Spleen (tissue), 13 donors: ENCODE data around the gene ZIK1. TPM values are rescaled to one million over a fixed set of nuclear protein-coding genes. Genes with fewer than 3 reads are reported as not detected.
A peak's percentile ranks its signal among the peaks of the same experiment; 100 is the strongest.

ENCODE experiments used
- DNase-seq: peaks from one replicate; pipeline ENCODE4 v3.0.0-alpha.2; 2020
- H3K27ac ChIP-seq, 8 donors: fragments of 200-600 bp; sonication (generic) in 7 of 8; 1 replicate in 4 of 8; 2 replicates in 4 of 8; pipeline versions ENCODE4 v1.5.0 to v1.8.0; 2016 to 2021; ENCODE audit warnings: inconsistent platforms in 4 of 8, mild to moderate bottlenecking in 4 of 8, moderate library complexity in 1 of 8
- H3K27me3 ChIP-seq, 7 donors: fragments of 200-600 bp; sonication (generic) in 6 of 7; replicated peaks in 1 of 7; 1 replicate in 4 of 7; 2 replicates in 3 of 7; pipeline versions ENCODE4 v1.5.0 to v1.8.0; 2016 to 2021; ENCODE audit warnings: inconsistent platforms in 3 of 7, mild to moderate bottlenecking in 1 of 7
- H3K36me3 ChIP-seq, 6 donors: fragments of 200-600 bp; sonication (generic) in 5 of 6; 1 replicate in 4 of 6; 2 replicates in 2 of 6; pipeline versions ENCODE4 v1.5.0 to v1.8.0; 2016 to 2021; ENCODE audit warnings: inconsistent platforms in 2 of 6
- H3K4me1 ChIP-seq, 6 donors: fragments of 200-600 bp; sonication (generic) in 5 of 6; 1 replicate in 3 of 6; 2 replicates in 3 of 6; pipeline versions ENCODE4 v1.5.0 to v1.8.0; 2016 to 2021; ENCODE audit warnings: inconsistent platforms in 3 of 6
- H3K4me3 ChIP-seq, 8 donors: fragments of 200-600 bp; sonication (generic) in 7 of 8; 1 replicate in 4 of 8; 2 replicates in 4 of 8; pipeline versions ENCODE4 v1.5.0 to v1.8.0; 2016 to 2021; ENCODE audit warnings: inconsistent platforms in 4 of 8, mild to moderate bottlenecking in 4 of 8, moderate library complexity in 2 of 8
- H3K9me3 ChIP-seq, 8 donors: fragments of 200-600 bp; sonication (generic) in 7 of 8; 1 replicate in 4 of 8; 2 replicates in 4 of 8; pipeline versions ENCODE4 v1.5.0 to v1.8.0; 2016 to 2021; ENCODE audit warnings: inconsistent platforms in 4 of 8
- POLR2A ChIP-seq, 3 donors: fragments of 450-650 bp; IDR thresholded peaks; one replicate each; pipeline ENCODE4 v1.5.1; 2017; ENCODE audit warnings: antibody characterized with exemption in 3 of 3, mild to moderate bottlenecking in 1 of 3
- POLR2AphosphoS5 ChIP-seq, 3 donors: sonication (generic); formaldehyde crosslinking; IDR thresholded peaks; one replicate each; pipeline ENCODE4 v1.5.1; 2017; ENCODE audit warnings: antibody characterized with exemption in 3 of 3
- WGBS, 5 donors: extraction: QIAGEN DNeasy Blood & Tissue Kit in 3 of 5; methylation state at CpG; one replicate each; pipeline versions ENCODE4 v1.1.5 to v1.1.7; 2013 to 2018; 5-methylcytosine and 5-hydroxymethylcytosine counted together
- intact Hi-C: fragments of 100-400 bp; cut with DNase I; formaldehyde crosslinking; loops from one replicate; pipeline ENCODE4 v1.15.0; 2023; ENCODE audit warnings: low total_unique reads
- long read RNA-seq, 2 donors: transcript quantifications; one replicate each; lab custom pipeline, GENCODE V29; 2026
- polyA plus RNA-seq, 3 donors: library from polyadenylated mRNA; stranded (reverse); fragments of 200-250 nt; gene quantifications; one replicate each; pipeline ENCODE4 v1.2.1, GENCODE V29; 2013
- total RNA-seq, 7 donors: library from RNA; depleted of rRNA in 3 of 7; stranded (reverse); fragments of >200 nt in 3 of 7; fragmentation: NEBNext Ultra II Directional in 4 of 7; extraction: Animal tissue kit (Norgen Biotek cat#: 25700) in 4 of 7; gene quantifications; one replicate each; pipeline versions ENCODE4 v1.1.0 to v1.2.1, GENCODE V29; 2016 to 2021
- TF ChIP-seq, protein P1 (sequence below), 11 experiments: fragments of 200-600 bp in 7 of 11; fragments of 450-650 bp in 4 of 11; sonication (generic) in 4 of 11; IDR thresholded peaks in 8 of 11; conservative IDR thresholded peaks in 3 of 11; 1 replicate in 7 of 11; 2 replicates in 4 of 11; pipeline versions ENCODE4 v1.4.0 to v1.8.0; 2016 to 2021; ENCODE audit warnings: antibody characterized with exemption in 11 of 11, inconsistent platforms in 4 of 11, mild to moderate bottlenecking in 1 of 11
- donor health status: healthy with polysubstance abuse.
- donor health status: DM: no; HTN: no; CAD: no; lungs with moderate emphysema.
- donor health status: DM: no; HTN: no; CAD: no.
- donor health status: Bipolar disorder and iron deficiency.
- donor health status: healthy.
- donor health status: DM: no; HTN: no; CAD: no.
- donor health status: DM: yes; HTN: yes; CAD: no.

Gene ZIK1
- total RNA-seq (10 to 100 TPM in 3 of 7 donors, 1 to 10 TPM in 4; 5.1 to 12.0 (median 8.6) TPM), polyA plus RNA-seq (1 to 10 TPM; 3.4 to 4.5 (median 3.7) TPM)
- long read RNA-seq, donor 1, full-length matches to known transcripts = 2 of 2 reads
- long read RNA-seq, donor 1, partial matches to known transcripts = 0 of 2 reads
- long read RNA-seq, donor 1, other reads (novel, unspliced or antisense) = 0 of 2 reads
- long read RNA-seq, donor 2 = 0 reads

DNA sequence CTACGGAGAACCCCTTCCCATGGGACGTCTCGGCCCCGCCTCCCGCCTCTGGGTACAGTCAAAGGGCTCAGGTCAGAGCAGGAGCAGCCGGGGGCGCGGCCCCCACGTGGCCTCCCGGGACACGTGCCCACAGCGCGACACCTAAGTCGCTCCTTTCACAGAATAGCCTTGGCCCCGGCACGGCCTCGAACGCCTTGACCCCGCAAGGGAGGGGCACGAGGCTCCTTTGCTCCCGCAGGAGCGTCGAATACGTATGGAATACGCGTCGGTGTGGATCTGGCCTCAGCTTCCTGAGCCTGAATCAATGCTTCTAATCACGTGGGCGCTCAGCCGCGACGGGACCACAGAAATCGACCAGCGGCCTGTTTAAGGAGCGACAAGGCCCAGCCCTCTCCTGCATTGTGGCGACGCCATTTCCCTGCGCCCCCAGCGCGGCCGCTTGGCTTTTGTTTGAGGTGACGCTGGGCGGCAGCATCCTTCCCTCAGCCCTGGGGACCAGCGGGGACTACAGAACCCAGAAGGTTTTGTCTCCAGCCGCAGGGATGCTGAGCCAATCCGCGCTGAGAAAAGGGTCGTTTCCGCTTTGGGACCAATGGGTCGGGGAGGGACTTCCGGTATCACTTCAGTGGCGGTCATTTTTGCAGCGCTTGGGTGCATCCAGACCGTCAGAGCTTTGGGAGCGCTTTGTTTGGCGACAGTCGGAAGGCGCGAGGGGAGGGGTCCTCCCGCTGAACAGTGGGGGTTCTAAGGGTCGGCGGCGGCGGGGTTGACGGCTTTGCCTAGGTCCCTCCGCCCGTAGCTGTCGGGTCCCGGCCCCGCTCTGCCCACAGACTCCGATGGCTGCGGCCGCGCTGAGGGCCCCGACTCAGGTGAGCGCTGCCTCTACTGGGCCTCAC is at the start of gene ZIK1:
Gene ZIK1 (plus strand): TSS at position 625 of the 896 bp plus-strand sequence. CDS start 212 bp downstream, at position 837.
- Histone ChIP-seq H3K27me3 (no peaks in the 10 kb centered on the region), H3K36me3 (peaks cover 3 to 45% (median 34%) of the 10 kb centered on the region in 6 donors), H3K27ac (peak within 1 kb of the TSS; percentile 51 to 83 (median 74)), H3K4me3 (peak within 1 kb of the TSS; percentile 53 to 83 (median 76)), H3K4me1 (peaks cover 10 to 34% (median 19%) of the 10 kb centered on the region in 6 donors), H3K9me3 (peaks cover 5 to 80% (median 51%) of the 10 kb centered on the region in 8 donors)
- intact Hi-C loops = no loop called here
- peak; percentile 96 for DNase-seq
- TF ChIP-seq POLR2A (IDR thresholded peaks at IDR 0.05) (peak in 1 of 3 donors; percentile 37), POLR2AphosphoS5 (IDR thresholded peaks at IDR 0.05) (peak; percentile 87 to 90 (median 88))
- TF ChIP-seq, protein P1, sequence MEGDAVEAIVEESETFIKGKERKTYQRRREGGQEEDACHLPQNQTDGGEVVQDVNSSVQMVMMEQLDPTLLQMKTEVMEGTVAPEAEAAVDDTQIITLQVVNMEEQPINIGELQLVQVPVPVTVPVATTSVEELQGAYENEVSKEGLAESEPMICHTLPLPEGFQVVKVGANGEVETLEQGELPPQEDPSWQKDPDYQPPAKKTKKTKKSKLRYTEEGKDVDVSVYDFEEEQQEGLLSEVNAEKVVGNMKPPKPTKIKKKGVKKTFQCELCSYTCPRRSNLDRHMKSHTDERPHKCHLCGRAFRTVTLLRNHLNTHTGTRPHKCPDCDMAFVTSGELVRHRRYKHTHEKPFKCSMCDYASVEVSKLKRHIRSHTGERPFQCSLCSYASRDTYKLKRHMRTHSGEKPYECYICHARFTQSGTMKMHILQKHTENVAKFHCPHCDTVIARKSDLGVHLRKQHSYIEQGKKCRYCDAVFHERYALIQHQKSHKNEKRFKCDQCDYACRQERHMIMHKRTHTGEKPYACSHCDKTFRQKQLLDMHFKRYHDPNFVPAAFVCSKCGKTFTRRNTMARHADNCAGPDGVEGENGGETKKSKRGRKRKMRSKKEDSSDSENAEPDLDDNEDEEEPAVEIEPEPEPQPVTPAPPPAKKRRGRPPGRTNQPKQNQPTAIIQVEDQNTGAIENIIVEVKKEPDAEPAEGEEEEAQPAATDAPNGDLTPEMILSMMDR (IDR thresholded peaks at IDR 0.05 in 8 of 11, conservative IDR thresholded peaks at IDR 0.05 in 3 of 11) = peak in 5 of 11 experiments; percentile 24 to 39 (median 28)
- WGBS, 5 donors = 2 to 11% (median 4%) methylated on average over 24 to 76 of the region's 76 CpGs

DNA sequence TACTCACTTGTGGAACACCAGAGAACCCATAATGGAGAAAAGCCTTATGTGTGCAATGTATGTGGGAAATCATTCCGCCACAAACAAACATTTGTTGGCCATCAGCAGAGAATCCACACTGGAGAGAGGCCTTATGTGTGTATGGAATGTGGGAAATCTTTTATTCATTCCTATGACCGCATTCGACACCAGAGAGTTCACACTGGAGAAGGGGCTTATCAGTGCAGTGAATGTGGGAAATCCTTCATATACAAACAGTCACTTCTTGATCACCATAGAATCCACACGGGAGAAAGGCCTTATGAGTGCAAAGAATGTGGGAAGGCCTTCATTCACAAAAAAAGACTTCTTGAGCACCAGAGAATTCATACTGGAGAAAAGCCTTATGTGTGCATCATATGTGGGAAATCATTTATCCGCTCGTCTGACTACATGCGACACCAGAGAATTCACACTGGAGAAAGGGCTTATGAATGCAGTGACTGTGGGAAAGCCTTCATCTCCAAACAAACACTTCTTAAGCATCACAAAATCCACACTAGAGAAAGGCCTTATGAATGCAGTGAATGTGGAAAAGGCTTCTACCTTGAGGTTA is 45.9 kb upstream of the ZIK1 start:
- Histone ChIP-seq H3K4me3 (peak overlapping the region in 1 of 8 donors; percentile 1), H3K9me3 (peaks cover 65 to 100% (median 100%) of the 10 kb centered on the region in 8 donors), H3K27me3 (no peaks in the 10 kb centered on the region), H3K4me1 (no peaks in the 10 kb centered on the region), H3K27ac (no peak overlapping the region), H3K36me3 (peaks cover 42 to 100% (median 94%) of the 10 kb centered on the region in 6 donors)
- no peak for TF ChIP-seq POLR2AphosphoS5 (IDR thresholded peaks at IDR 0.05)
- no peak for TF ChIP-seq POLR2A (IDR thresholded peaks at IDR 0.05)
- TF ChIP-seq, protein P1 (IDR thresholded peaks at IDR 0.05 in 8 of 11, conservative IDR thresholded peaks at IDR 0.05 in 3 of 11) = no peak
- 86 to 99% (median 97%) methylated on average over 7 of the region's 7 CpGs for WGBS, 5 donors
- no peak for DNase-seq
- intact Hi-C loops = no loop called here

DNA sequence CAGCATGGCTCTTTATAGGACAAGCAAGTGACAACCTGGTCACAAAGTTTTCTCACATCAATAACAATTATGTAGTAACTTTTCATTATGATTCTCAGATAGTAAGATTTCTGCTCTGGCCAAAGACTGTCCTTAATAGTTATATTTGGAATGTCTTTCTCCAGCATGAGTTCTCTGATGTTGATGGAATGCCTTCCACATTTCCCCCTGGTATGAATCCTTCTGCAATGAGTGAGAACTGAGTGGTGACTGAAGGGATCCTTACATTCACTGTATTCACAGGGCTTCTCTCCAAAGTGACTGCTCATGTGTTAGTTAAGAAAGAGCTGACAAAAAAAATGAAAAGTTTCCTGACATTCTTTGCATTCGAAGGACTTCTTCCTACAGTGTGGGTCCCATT is 37.4 kb upstream of the ZIK1 start:
- peaks cover 42 to 100% (median 100%) of the 10 kb centered on the region in 8 donors for H3K9me3 ChIP-seq
- H3K36me3 ChIP-seq = peaks cover 40 to 100% (median 98%) of the 10 kb centered on the region in 6 donors
- TF ChIP-seq POLR2AphosphoS5 (IDR thresholded peaks at IDR 0.05) (no peak), POLR2A (IDR thresholded peaks at IDR 0.05) (no peak)
- TF ChIP-seq, protein P1 (IDR thresholded peaks at IDR 0.05 in 8 of 11, conservative IDR thresholded peaks at IDR 0.05 in 3 of 11) = no peak
- intact Hi-C loops = no loop called here
- no peaks in the 10 kb centered on the region for H3K4me1 ChIP-seq
- no peak for DNase-seq
- no peak overlapping the region for H3K27ac ChIP-seq
- H3K27me3 ChIP-seq = no peaks in the 10 kb centered on the region
- 94 to 100% (median 100%) methylated on average over 1 of the region's 1 CpG for WGBS, 5 donors
- H3K4me3 ChIP-seq = peak overlapping the region in 1 of 8 donors; percentile 20
